ENCODE measurements around the gene STRADA.

DNA sequence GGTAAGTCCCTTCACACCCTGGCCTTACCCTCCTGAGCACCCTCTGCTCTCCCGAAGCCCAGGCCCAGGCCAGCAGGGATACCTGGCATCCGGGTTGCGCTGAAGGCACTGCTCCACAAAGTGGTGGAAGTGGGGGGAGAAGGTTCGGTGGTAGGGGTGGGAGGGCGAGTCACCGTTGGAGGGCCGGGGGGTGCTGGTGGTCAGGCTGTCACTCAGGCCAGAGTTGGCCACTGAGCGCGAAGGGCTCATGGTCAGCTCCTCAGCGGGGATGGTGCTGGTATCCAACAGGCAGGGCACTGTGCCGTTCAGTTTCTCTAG is 37.4 kb downstream of the STRADA start:
- TF ChIP-seq, protein P1, sequence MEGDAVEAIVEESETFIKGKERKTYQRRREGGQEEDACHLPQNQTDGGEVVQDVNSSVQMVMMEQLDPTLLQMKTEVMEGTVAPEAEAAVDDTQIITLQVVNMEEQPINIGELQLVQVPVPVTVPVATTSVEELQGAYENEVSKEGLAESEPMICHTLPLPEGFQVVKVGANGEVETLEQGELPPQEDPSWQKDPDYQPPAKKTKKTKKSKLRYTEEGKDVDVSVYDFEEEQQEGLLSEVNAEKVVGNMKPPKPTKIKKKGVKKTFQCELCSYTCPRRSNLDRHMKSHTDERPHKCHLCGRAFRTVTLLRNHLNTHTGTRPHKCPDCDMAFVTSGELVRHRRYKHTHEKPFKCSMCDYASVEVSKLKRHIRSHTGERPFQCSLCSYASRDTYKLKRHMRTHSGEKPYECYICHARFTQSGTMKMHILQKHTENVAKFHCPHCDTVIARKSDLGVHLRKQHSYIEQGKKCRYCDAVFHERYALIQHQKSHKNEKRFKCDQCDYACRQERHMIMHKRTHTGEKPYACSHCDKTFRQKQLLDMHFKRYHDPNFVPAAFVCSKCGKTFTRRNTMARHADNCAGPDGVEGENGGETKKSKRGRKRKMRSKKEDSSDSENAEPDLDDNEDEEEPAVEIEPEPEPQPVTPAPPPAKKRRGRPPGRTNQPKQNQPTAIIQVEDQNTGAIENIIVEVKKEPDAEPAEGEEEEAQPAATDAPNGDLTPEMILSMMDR (IDR thresholded peaks at IDR 0.05; ENCODE audit: extremely low read depth in 1 of 2, insufficient read depth in 1 of 2, low read depth in 1 of 2, low read length in 2 of 2): no peak
- TF ChIP-seq EZH2 (IDR thresholded peaks at IDR 0.05; ENCODE audit: borderline replicate concordance, low read depth, low read length, severe bottlenecking) (no peak), GATA2 (IDR thresholded peaks at IDR 0.05; ENCODE audit: insufficient read depth, insufficient read length, low read depth, low read length) (no peak), POLR2A (IDR thresholded peaks at IDR 0.05; ENCODE audit: low read depth, low read length) (no peak), JUN (IDR thresholded peaks at IDR 0.05; ENCODE audit: borderline replicate concordance, insufficient read depth, insufficient read length, low read depth) (no peak), MYC (IDR thresholded peaks at IDR 0.05; ENCODE audit: low read depth, low read length) (no peak), MAX (IDR thresholded peaks at IDR 0.05; ENCODE audit: insufficient read depth, insufficient read length) (no peak), POLR2AphosphoS5 (IDR thresholded peaks at IDR 0.05; ENCODE audit: insufficient read depth, low read depth, low read length) (no peak)

All from endothelial cell of umbilical vein (primary cell).